H1 (cell line): ENCODE data around the gene NUP43. TPM values are rescaled to one million over a fixed set of nuclear protein-coding genes. Genes with fewer than 3 reads are reported as not detected.

ENCODE experiments used
- CTCF ChIP-seq, 3 experiments: IDR thresholded peaks; 1 replicate in 2 of 3; 2 replicates in 1 of 3; pipeline versions ENCODE4 v1.5.1 to v1.6.1; 2011; ENCODE audit warnings: low read length in 3 of 3, mild to moderate bottlenecking in 3 of 3, inconsistent platforms in 2 of 3, low read depth in 1 of 3, moderate library complexity in 1 of 3; ENCODE audit not compliant: insufficient read depth in 1 of 3; ENCODE audit errors: control extremely low read depth in 1 of 3
- polyA plus RNA-seq, 7 experiments: library from polyadenylated mRNA; depleted of rRNA in 3 of 7; stranded (reverse) in 5 of 7; unstranded in 2 of 7; fragments of >200 nt in 5 of 7; fragments of 200-250 nt in 2 of 7; gene quantifications; 1 replicate in 5 of 7; 2 replicates in 1 of 7; 4 replicates in 1 of 7; pipeline versions ENCODE4 v1.2.1 to v1.2.3, GENCODE V29; 2011 to 2013; ENCODE audit warnings: missing spikeins in 2 of 7, mixed read lengths in 2 of 7
- total RNA-seq: library from RNA; stranded (reverse); fragmentation: NEBNext Ultra II Directional; extraction: Animal tissue kit (Norgen Biotek cat#: 25700); gene quantifications from 2 replicates; pipeline ENCODE4 v1.2.1, GENCODE V29; 2021

The NUP43 gene
- total and polyA plus RNA-seq, 2 of the 8 experiments (the other 6 are each of a cell fraction or from before 2014, with no cell fraction given), result 25.2 to 83.4 TPM

GRCh38 chr6:149771185-149771584 lies 24.9 kb upstream of the NUP43 start (continued):
- TF ChIP-seq CTCF (IDR thresholded peaks at IDR 0.05; ENCODE audit: control extremely low read depth in 1 of 3, insufficient read depth in 1 of 3, low read depth in 1 of 3, low read length in 3 of 3), result no peak
- TF ChIP-seq, all 59 proteins: peak for 0
